Activated CD4-positive, alpha-beta memory T cell treated with anti-CD3 and anti-CD28 coated beads, Interleukin-2, amount 10 ng/mL, durations not matched to agents 7 days and 5 days (primary cell): Measurements from ENCODE around the gene COL5A1. TPM values are rescaled to one million over a fixed set of nuclear protein-coding genes. Genes with fewer than 3 reads are reported as not detected.
"Not testable (repeated sequence)": the region's sequence is repeated elsewhere in the genome, so short reads cannot be mapped to it uniquely, and the experiment has no call there.

ENCODE experiments used
- CTCF ChIA-PET: fragments of 350-600 bp; sonication (Branson Sonifier 250); formaldehyde crosslinking; loops from one replicate; lab custom pipeline; 2021; ENCODE audit warnings: antibody characterized with exemption, inconsistent platforms; lab: Charles Lee
- POLR2A ChIA-PET: fragments of 350-600 bp; sonication (Branson Sonifier 250); formaldehyde crosslinking; loops from one replicate; lab custom pipeline; 2021; ENCODE audit warnings: antibody characterized with exemption; lab: Charles Lee
- DNase-seq: peaks from one replicate; pipeline ENCODE4 v3.0.0-alpha.2; 2020
- H3K27ac Mint-ChIP-seq: one replicate; pipeline ENCODE4 v1.8.0; 2021; ENCODE audit warnings: mild to moderate bottlenecking, mixed read lengths
- H3K27me3 Mint-ChIP-seq: one replicate; pipeline ENCODE4 v1.8.0; 2021; ENCODE audit warnings: mixed read lengths
- H3K36me3 Mint-ChIP-seq: one replicate; pipeline ENCODE4 v1.8.0; 2021; ENCODE audit warnings: low read depth, mixed read lengths
- H3K4me1 Mint-ChIP-seq: one replicate; pipeline ENCODE4 v1.8.0; 2021; ENCODE audit warnings: mixed read lengths
- H3K4me3 Mint-ChIP-seq: one replicate; pipeline ENCODE4 v1.8.0; 2021; ENCODE audit warnings: mild to moderate bottlenecking, mixed read lengths
- H3K9me3 Mint-ChIP-seq: one replicate; pipeline ENCODE4 v1.8.0; 2021; ENCODE audit warnings: mixed read lengths
- total RNA-seq, 2 experiments: library from RNA; stranded (reverse); gene quantifications; one replicate each; pipeline ENCODE4 v1.2.3, GENCODE V29; 2021

COL5A1 gene
- total RNA-seq, 2 experiments from 2014 or later = 0.10 to 0.13 TPM

- no peaks in the 10 kb centered on the region for H3K4me1 Mint-ChIP-seq
These were observed 38.2 kb downstream of the COL5A1 start for GRCh38 chr9:134679616-134680392.

DNA sequence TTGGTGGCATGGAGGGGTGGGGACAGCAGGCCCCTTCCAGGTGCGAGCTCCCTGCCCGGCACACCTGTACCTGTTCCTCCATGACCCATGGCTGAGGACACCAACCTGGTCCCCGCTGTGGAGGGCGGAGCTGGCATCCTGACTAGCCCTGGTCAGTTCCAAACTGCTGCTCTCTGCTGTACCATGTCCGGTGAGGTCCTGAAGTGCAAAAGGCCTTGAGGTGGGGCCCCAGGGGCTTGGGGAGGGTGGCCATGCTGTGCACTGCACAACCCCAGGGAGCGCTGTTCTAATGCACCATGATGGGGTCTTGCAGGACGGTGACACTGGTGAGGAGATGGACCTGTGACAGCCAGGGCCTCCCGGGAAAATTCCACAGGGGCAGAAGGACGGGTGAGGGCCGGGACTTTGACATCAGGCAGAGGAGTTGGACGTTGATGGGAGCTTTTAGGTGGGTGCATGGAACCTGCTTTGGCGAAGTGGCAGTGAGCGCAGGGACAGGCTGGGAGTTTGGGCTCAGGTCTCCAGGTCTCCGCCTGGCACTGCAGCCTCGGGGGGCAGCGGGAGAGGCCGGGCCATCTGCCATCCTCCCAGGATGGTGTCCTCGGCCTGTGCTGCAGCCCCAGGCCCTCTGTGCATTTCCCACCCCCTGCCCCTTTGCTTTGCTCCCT lies 38.9 kb downstream of the COL5A1 start:
- Mint-ChIP-seq H3K4me3 (no peak overlapping the region), H3K27ac (no peak overlapping the region), H3K4me1 (no peaks in the 10 kb centered on the region), H3K36me3 (no peaks in the 10 kb centered on the region), H3K27me3 (no peaks in the 10 kb centered on the region), H3K9me3 (no peaks in the 10 kb centered on the region)
- ChIA-PET POLR2A (no interaction called here), CTCF (no interaction called here)
- no peak for DNase-seq

More at GRCh38 chr9:134679616-134680392, 38.2 kb downstream of the COL5A1 start:
- POLR2A ChIA-PET = no interaction called here
- Mint-ChIP-seq H3K27me3 (no peaks in the 10 kb centered on the region), H3K27ac (no peak overlapping the region), H3K4me3 (no peak overlapping the region), H3K9me3 (no peaks in the 10 kb centered on the region), H3K36me3 (no peaks in the 10 kb centered on the region)
- CTCF ChIA-PET = no interaction called here
- no peak for DNase-seq

DNA sequence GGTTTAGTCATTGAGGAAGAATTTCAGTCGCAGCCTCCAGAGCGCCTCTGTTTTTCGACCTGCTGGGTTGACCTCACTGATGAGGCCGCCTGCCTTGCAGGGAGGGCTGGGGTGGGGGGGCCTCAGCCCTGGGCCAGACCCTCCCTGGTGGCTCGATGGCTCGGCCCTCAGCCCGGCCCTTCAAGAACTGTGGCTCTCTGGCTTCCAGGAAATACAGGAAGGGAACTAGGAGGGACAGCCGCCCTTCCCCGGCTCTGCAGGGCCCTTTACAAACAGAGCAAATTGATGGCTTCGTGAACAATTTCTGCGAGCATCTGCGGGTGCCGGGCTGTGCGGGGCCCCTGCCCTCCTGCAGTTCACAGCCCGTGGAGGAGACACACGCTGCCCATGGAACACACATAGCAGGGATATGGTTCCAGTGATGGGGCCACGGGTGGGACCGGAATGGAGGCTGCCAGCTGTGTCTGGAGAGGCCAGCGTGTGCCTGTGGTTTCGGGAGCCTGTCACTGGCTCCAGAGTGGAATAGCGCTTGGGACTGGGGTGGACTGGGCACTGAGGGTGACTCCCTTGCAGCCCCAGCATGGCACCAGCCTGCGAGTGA lies 39.6 kb downstream of the COL5A1 start:
- CTCF ChIA-PET = no interaction called here
- H3K9me3 Mint-ChIP-seq = no peaks in the 10 kb centered on the region
- POLR2A ChIA-PET = no interaction called here
- H3K27ac Mint-ChIP-seq = no peak overlapping the region
- no peak overlapping the region for H3K4me3 Mint-ChIP-seq
- H3K36me3 Mint-ChIP-seq = no peaks in the 10 kb centered on the region
- no peaks in the 10 kb centered on the region for H3K27me3 Mint-ChIP-seq
- no peak for DNase-seq
- H3K4me1 Mint-ChIP-seq = no peaks in the 10 kb centered on the region

DNA sequence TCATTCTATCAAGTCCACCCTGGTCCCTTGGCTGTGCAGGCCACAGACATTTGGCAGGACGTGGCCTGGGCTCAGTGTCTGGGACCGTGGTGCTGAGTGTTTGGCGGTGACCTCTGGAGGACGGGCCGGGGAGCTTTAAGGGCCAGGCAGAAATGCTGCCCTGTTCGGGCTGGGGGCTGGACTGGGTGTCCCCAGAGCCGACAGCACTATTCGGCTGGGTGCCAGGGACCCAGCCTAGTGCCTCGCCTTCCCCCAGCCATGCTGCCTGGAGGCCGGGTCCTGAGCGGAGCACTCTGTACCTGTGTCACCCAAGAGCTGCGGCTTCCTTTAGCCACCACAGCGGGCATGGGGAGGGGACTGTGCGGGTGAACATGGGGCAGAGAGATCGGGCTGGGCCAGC lies 40.4 kb downstream of the COL5A1 start:
- no peak overlapping the region for H3K4me3 Mint-ChIP-seq
- no peak overlapping the region for H3K27ac Mint-ChIP-seq
- H3K9me3 Mint-ChIP-seq = no peaks in the 10 kb centered on the region
- ChIA-PET POLR2A (no interaction called here), CTCF (no interaction called here)
- no peaks in the 10 kb centered on the region for H3K27me3 Mint-ChIP-seq
- no peak for DNase-seq
- H3K4me1 Mint-ChIP-seq = no peaks in the 10 kb centered on the region
- H3K36me3 Mint-ChIP-seq = no peaks in the 10 kb centered on the region

- DNase-seq = no peak
- no peak overlapping the region for H3K27ac Mint-ChIP-seq
- H3K9me3 Mint-ChIP-seq = no peaks in the 10 kb centered on the region
- no peaks in the 10 kb centered on the region for H3K36me3 Mint-ChIP-seq
- H3K27me3 Mint-ChIP-seq = no peaks in the 10 kb centered on the region
- no peak overlapping the region for H3K4me3 Mint-ChIP-seq
- ChIA-PET POLR2A (no interaction called here), CTCF (no interaction called here)
- no peaks in the 10 kb centered on the region for H3K4me1 Mint-ChIP-seq
These were observed 41.2 kb downstream of the COL5A1 start for GRCh38 chr9:134682651-134683364.

DNA sequence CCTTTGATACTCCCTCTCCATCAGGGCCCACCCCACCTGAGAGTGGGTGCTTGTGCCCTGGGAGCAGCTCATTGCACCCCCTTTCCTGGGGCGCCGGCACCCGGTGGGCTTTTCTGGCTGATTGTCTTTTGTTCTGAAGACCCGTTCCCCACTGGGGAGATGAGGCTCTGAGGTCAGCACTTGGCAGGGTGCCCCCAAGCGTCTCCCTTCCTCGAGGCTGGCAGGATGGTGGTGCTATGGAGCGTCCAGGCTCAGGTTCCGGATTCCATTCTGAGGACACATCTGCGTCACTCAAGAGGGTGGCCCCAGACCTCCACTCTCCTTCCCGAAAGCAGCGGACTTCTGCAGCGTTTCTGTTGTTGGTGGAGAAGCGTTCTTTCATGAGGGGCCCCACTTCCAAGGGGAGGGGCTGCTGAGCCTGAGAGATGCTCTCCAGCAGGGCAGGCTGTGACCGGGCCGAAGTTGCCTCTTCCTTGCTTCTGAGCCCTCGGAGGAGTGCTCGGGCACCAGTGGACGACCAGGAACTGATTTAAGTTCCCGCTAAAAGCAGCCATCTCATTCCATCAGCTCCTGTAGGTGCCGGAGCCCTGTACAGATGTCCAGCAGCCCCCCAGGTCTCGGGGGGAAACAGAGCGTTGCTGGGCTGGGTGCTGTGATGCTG lies 42.2 kb downstream of the COL5A1 start:
- no peaks in the 10 kb centered on the region for H3K36me3 Mint-ChIP-seq
- POLR2A ChIA-PET = no interaction called here

DNA sequence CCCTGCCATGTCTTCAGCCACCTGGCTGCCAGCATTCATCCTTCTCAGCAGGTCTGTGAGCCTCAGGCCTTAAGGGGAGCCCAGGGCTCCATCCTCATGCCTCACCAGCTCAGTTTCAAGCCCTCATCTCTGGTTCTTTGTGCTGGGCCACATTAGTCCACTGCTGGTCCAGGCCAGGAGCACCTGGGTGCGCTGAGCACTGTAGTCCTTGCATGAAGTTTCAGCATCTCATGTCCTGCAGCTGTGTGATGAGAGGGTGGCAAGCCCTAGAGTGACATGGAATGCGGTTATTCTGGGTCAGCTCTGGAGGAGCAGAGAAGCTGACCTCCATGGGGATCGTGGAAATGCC lies 42.7 kb downstream of the COL5A1 start:
- Mint-ChIP-seq H3K9me3 (no peaks in the 10 kb centered on the region), H3K4me1 (no peaks in the 10 kb centered on the region), H3K27ac (no peak overlapping the region), H3K27me3 (no peaks in the 10 kb centered on the region), H3K36me3 (no peaks in the 10 kb centered on the region), H3K4me3 (no peak overlapping the region)
- CTCF ChIA-PET = no interaction called here
- POLR2A ChIA-PET = no interaction called here
- DNase-seq = no peak

More for the DNA sequence above, 42.2 kb downstream of the COL5A1 start:
- DNase-seq = no peak
- Mint-ChIP-seq H3K4me3 (no peak overlapping the region), H3K4me1 (no peaks in the 10 kb centered on the region), H3K27me3 (no peaks in the 10 kb centered on the region), H3K27ac (no peak overlapping the region), H3K9me3 (no peaks in the 10 kb centered on the region)
- CTCF ChIA-PET = no interaction called here

- DNase-seq, H3K4me1 Mint-ChIP-seq, H3K4me3 Mint-ChIP-seq, CTCF ChIA-PET, POLR2A ChIA-PET, H3K27me3 Mint-ChIP-seq, H3K36me3 Mint-ChIP-seq, H3K27ac Mint-ChIP-seq, H3K9me3 Mint-ChIP-seq: not testable (repeated sequence)
These were observed 43.3 kb downstream of the COL5A1 start for GRCh38 chr9:134684941-134685340.

DNA sequence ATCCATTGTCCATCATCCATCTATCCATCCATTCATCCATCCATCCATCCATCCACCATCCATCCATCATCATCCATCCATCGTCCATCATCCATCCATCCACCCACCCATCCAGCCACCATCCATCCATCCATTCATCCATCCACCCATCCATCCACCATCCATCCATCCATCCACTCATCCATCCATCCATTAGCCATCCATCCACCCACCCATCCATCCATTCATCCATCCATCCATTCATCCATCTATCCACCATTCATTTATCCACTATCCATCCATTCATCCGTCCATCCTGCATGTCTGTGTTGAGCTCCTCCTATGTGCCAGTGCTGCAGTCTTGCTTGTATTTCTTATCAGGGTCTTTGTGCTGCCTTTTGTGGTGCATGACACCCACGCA lies 44.2 kb downstream of the COL5A1 start:
- no peaks in the 10 kb centered on the region for H3K4me1 Mint-ChIP-seq
- no peak for DNase-seq
- ChIA-PET POLR2A (no interaction called here), CTCF (no interaction called here)
- no peak overlapping the region for H3K4me3 Mint-ChIP-seq
- no peaks in the 10 kb centered on the region for H3K27me3 Mint-ChIP-seq
- H3K36me3 Mint-ChIP-seq = no peaks in the 10 kb centered on the region
- no peaks in the 10 kb centered on the region for H3K9me3 Mint-ChIP-seq
- no peak overlapping the region for H3K27ac Mint-ChIP-seq

GRCh38 chr9:134686896-134687295 lies 45.3 kb downstream of the COL5A1 start:
- Mint-ChIP-seq H3K27ac (no peak overlapping the region), H3K36me3 (no peaks in the 10 kb centered on the region), H3K9me3 (no peaks in the 10 kb centered on the region), H3K4me1 (no peaks in the 10 kb centered on the region), H3K4me3 (no peak overlapping the region), H3K27me3 (no peaks in the 10 kb centered on the region)
- DNase-seq = no peak
- ChIA-PET CTCF (no interaction called here), POLR2A (no interaction called here)

- Mint-ChIP-seq H3K4me1 (peaks cover 1% of the 10 kb centered on the region), H3K4me3 (no peak overlapping the region), H3K27ac (no peak overlapping the region), H3K36me3 (no peaks in the 10 kb centered on the region), H3K9me3 (no peaks in the 10 kb centered on the region), H3K27me3 (peaks cover 1% of the 10 kb centered on the region)
- ChIA-PET POLR2A (no interaction called here), CTCF (no interaction called here)
- DNase-seq = no peak
These were observed 46.0 kb downstream of the COL5A1 start for GRCh38 chr9:134687556-134687955.

DNA sequence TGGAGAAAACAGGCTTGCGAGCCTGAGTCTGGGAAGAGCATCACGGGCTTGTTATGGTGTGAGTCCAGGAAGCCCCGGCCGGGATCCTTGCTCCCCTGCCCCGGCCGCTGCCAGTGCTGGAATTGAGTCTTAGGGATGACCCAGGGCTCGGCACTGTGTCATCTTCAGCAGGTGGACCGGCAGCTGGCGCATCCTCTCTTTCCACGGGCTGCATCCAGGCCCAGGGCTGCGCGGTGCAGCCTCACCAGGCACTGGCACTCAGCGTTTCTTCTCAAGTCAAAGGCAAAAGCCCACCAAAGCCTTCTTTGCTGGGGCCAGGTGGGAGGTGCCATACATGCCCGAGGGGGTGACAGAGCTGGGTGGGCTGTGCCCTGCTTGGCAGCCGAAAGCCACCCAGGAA lies 46.6 kb downstream of the COL5A1 start:
- Mint-ChIP-seq H3K4me3 (no peak overlapping the region), H3K4me1 (peaks cover 4% of the 10 kb centered on the region), H3K36me3 (no peaks in the 10 kb centered on the region), H3K27me3 (peaks cover 2% of the 10 kb centered on the region), H3K27ac (no peak overlapping the region), H3K9me3 (no peaks in the 10 kb centered on the region)
- DNase-seq = no peak
- ChIA-PET POLR2A (no interaction called here), CTCF (no interaction called here)
